A673 (cell line): ENCODE results near the gene HK1.

Experiments used
- CTCF ChIP-seq: fragments of 300-800, 200-600 bp; sonication (generic); conservative IDR thresholded peaks from 2 replicates; pipeline ENCODE4 v1.5.1; 2017; ENCODE audit warnings: low read depth, mild to moderate bottlenecking, antibody characterized with exemption, low read length, moderate library complexity, mixed read lengths
- EZH2 ChIP-seq: fragments of 200-600 bp; sonication (generic); IDR thresholded peaks from 2 replicates; pipeline ENCODE4 v1.6.1; 2017; ENCODE audit warnings: borderline replicate concordance, low read depth, mild to moderate bottlenecking, mixed read lengths, antibody characterized with exemption, low read length; ENCODE audit not compliant: poor library complexity, severe bottlenecking

DNA sequence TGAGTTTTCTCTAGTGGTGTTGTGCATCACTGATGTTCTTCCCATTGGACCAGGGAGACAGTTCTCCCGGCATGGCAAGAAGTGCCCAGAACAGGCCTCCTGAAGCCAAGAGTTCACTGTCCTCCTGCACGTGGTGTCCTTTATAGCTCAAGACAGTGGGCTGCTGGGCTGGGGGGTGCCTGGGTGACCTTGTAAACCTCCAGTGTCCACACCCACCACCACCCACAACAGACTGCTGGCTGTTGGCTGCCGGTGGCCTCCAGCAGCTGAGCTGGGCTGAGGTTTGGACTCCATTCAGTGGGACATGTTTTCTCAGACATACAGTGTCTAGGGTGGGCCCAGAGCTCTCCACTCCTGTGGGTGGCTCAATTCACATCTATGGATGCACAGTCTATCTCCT is 42.2 kb downstream of the HK1 start:
- no peak for TF ChIP-seq CTCF
- no peak for TF ChIP-seq EZH2
